Left lung (tissue), 10 donors: ENCODE results near the gene ABCG4. TPM values are rescaled to one million over a fixed set of nuclear protein-coding genes. Genes with fewer than 3 reads are reported as not detected.

Experiments
- ATAC-seq: fragments of 200-7000 bp; cut with Tn5 transposase; one replicate; pipeline ENCODE4 v1.9.1; 2020; ENCODE audit warnings: moderate library complexity
- DNase-seq, 4 donors: peaks; one replicate each; pipeline ENCODE4 v3.0.0-alpha.2; 2013 to 2020
- H3K27ac ChIP-seq, 2 donors: fragments of 200-600 bp; sonication (generic) in 1 of 2; one replicate each; pipeline versions ENCODE4 v1.5.0 to v1.8.0; 2020 to 2021
- H3K27me3 ChIP-seq, 2 donors: fragments of 200-600 bp; sonication (generic) in 1 of 2; one replicate each; pipeline versions ENCODE4 v1.5.0 to v1.8.0; 2020 to 2021
- H3K36me3 ChIP-seq, 2 donors: fragments of 200-600 bp; sonication (generic) in 1 of 2; one replicate each; pipeline versions ENCODE4 v1.5.0 to v1.8.0; 2020 to 2021
- H3K4me1 ChIP-seq, 2 donors: fragments of 200-600 bp; one replicate each; pipeline ENCODE4 v1.8.0; 2021
- H3K4me3 ChIP-seq, 2 donors: fragments of 200-600 bp; sonication (generic) in 1 of 2; one replicate each; pipeline versions ENCODE4 v1.5.0 to v1.8.0; 2020 to 2021; ENCODE audit warnings: mild to moderate bottlenecking in 1 of 2
- H3K9me3 ChIP-seq, 2 donors: fragments of 200-600 bp; sonication (generic) in 1 of 2; one replicate each; pipeline versions ENCODE4 v1.5.0 to v1.8.0; 2020 to 2021
- intact Hi-C, 2 donors: fragments of 100-400 bp; cut with DNase I; formaldehyde crosslinking; loops; one replicate each; pipeline versions ENCODE4 v1.11.2 to v1.14.2; 2022
- polyA plus RNA-seq, 6 donors: library from polyadenylated mRNA; unstranded; fragments of 120-200 nt; gene quantifications; one replicate each; pipeline ENCODE4 v1.2.1, GENCODE V29; 2013; ENCODE audit not compliant: insufficient read length in 6 of 6
- total RNA-seq, 2 donors: library from RNA; stranded (reverse); fragmentation: NEBNext Ultra II Directional; extraction: Animal tissue kit (Norgen Biotek cat#: 25700); gene quantifications; one replicate each; pipeline ENCODE4 v1.2.1, GENCODE V29; 2021
- TF ChIP-seq, protein P1 (sequence below), 2 donors: fragments of 200-600 bp; sonication (generic) in 1 of 2; IDR thresholded peaks; one replicate each; pipeline versions ENCODE4 v1.5.0 to v1.8.0; 2021; ENCODE audit warnings: antibody characterized with exemption in 2 of 2
- donor health status: DM: no; HTN: yes; CAD: no.
- donor health status: DM: no; HTN: no; CAD: no.

Gene ABCG4
- total and polyA plus RNA-seq, 8 donors = 0.26 to 1.5 (median 1.2) TPM

DNA sequence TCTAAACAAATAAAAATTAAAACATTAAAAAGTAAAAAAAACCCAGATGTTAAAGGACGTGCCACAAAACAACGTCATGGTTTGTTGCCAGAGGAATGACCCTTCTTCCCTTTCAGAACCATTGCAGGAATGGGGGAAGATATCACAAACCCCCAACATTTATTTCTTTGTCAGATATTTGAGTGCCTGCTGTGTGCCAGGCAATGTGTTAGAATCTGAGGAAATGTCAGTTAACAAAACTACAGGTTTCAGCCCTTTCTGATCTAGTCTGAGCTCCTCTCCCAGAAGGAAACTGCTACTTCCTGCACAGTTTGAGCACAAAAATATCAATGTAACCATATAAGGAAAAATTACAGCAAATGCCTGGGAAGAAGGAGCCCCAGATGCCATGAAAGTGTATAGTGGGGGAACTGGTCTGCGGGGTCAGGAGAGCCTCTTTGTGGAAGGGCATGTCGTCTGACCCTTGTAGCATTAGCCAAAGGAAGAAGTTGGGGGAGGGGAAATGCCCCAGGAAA lies 29.4 kb downstream of the ABCG4 start:
- H3K4me3 ChIP-seq = no peak overlapping the region
- TF ChIP-seq, protein P1, sequence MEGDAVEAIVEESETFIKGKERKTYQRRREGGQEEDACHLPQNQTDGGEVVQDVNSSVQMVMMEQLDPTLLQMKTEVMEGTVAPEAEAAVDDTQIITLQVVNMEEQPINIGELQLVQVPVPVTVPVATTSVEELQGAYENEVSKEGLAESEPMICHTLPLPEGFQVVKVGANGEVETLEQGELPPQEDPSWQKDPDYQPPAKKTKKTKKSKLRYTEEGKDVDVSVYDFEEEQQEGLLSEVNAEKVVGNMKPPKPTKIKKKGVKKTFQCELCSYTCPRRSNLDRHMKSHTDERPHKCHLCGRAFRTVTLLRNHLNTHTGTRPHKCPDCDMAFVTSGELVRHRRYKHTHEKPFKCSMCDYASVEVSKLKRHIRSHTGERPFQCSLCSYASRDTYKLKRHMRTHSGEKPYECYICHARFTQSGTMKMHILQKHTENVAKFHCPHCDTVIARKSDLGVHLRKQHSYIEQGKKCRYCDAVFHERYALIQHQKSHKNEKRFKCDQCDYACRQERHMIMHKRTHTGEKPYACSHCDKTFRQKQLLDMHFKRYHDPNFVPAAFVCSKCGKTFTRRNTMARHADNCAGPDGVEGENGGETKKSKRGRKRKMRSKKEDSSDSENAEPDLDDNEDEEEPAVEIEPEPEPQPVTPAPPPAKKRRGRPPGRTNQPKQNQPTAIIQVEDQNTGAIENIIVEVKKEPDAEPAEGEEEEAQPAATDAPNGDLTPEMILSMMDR (IDR thresholded peaks at IDR 0.05) = no peak
- peaks cover 0 to 64% of the 10 kb centered on the region in 2 donors for H3K36me3 ChIP-seq
- ATAC-seq = no peak
- DNase-seq = no peak
- H3K4me1 ChIP-seq = peaks cover 0 to 7% of the 10 kb centered on the region in 2 donors
- H3K27me3 ChIP-seq = no peaks in the 10 kb centered on the region
- intact Hi-C loops = no loop called here
- peak overlapping the region in 1 of 2 donors; percentile 46 for H3K27ac ChIP-seq
- H3K9me3 ChIP-seq = no peaks in the 10 kb centered on the region

DNA sequence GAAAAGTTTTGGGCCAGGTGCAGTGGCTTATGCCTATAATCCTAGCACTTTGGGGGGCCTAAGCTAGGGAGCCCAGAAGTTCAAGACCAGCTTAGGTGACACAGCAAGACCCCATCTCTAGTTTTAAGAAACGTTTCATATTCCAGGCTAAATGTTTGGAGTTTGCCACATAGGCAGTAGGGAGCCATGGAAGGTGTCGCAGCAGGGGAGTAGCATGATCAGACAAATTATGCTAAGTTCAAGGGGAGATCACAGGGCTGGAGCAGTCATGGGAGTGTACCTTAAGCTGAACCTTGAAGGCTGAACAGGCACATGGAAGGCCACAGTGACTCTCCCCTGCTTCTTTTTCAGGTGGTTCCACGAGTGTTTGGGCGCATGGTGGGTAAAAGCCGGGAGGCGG lies 30.5 kb downstream of the ABCG4 start:
- intact Hi-C loops = no loop called here
- TF ChIP-seq, protein P1 (IDR thresholded peaks at IDR 0.05) = no peak
- Histone ChIP-seq H3K9me3 (no peaks in the 10 kb centered on the region), H3K27me3 (no peaks in the 10 kb centered on the region), H3K4me1 (peaks cover 0 to 7% of the 10 kb centered on the region in 2 donors), H3K4me3 (no peak overlapping the region), H3K27ac (no peak overlapping the region), H3K36me3 (peaks cover 0 to 64% of the 10 kb centered on the region in 2 donors)
- ATAC-seq (no peak), DNase-seq (no peak)

DNA sequence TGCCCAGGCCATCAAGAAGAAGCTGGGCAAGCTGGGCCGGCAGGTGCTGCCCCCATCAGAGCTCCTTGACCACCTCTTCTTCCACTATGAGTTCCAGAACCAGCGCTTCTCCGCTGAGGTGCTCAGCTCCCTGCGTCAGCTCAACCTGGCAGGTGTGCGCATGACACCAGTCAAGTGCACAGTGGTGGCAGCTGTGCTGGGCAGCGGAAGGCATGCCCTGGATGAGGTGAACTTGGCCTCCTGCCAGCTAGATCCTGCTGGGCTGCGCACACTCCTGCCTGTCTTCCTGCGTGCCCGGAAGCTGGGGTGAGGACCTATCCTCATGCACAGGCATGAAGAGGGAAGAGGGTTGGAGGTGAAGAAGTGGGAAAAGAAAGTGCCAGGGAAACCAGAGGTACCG lies 31.1 kb downstream of the ABCG4 start:
- TF ChIP-seq, protein P1 (IDR thresholded peaks at IDR 0.05) = no peak
- Histone ChIP-seq H3K4me3 (no peak overlapping the region), H3K36me3 (peaks cover 0 to 58% of the 10 kb centered on the region in 2 donors), H3K27ac (no peak overlapping the region), H3K27me3 (no peaks in the 10 kb centered on the region), H3K9me3 (no peaks in the 10 kb centered on the region), H3K4me1 (peaks cover 0 to 7% of the 10 kb centered on the region in 2 donors)
- ATAC-seq (no peak), DNase-seq (no peak)
- intact Hi-C loops = no loop called here

DNA sequence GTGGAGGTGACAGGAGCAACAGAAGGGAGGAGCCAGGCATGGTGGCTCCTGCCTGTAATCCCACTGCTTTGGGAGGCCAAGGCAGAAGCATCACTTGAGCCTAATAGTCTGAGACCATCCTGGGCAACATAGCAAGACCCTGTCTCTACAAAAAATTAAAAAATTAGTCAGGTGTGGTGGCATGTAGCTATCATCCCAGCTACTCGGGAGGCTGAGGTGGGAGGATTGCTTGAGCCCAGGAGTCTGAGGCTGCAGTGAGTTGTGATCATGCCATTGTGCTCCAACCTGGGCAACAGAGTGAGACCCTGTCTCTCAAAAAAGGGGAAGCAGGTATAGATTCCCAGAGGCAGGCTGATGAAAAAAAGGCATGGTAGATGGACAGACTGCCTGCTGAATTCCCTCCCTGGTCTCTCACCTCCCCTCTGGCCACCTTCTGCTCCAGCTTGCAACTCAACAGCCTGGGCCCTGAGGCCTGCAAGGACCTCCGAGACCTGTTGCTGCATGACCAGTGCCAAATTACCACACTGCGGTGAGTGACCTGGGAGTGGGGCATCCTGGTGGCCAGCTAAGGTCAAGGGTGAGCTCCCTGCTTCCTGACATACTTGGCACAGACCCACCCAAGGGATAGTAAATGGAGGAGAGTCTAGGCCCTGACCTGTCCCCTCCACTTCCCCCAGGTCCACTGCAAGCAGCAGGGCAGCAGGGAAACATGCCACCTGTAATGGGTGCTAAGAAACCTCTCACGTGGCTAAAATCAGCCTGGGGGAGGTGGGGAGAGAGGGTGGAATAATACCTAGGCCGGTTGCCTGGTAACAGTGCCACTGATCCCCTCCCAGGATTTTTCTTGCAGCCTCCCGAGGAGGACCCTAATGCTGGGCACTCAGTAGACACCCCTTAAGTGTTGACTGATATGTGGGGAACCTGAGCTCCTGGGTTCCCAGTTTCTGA lies 32.2 kb downstream of the ABCG4 start:
- DNase-seq (peak in 1 of 4 donors; percentile 3), ATAC-seq (no peak)
- intact Hi-C loops = no loop called here
- Histone ChIP-seq H3K9me3 (no peaks in the 10 kb centered on the region), H3K36me3 (peaks cover 0 to 48% of the 10 kb centered on the region in 2 donors), H3K27me3 (peaks cover 0 to 2% of the 10 kb centered on the region in 2 donors), H3K4me3 (no peak overlapping the region), H3K4me1 (peaks cover 0 to 7% of the 10 kb centered on the region in 2 donors), H3K27ac (peak overlapping the region in 1 of 2 donors; percentile 41)
- TF ChIP-seq, protein P1 (IDR thresholded peaks at IDR 0.05) = no peak
